Stimulated activated effector memory CD8-positive, alpha-beta T cell treated with anti-CD3 and anti-CD28 coated beads, Interleukin-12 subunit alpha, Interleukin-12 subunit beta, amount 100 ng/mL, for 72 hours (primary cell): Measurements from ENCODE around the gene TRMT112.
A peak's percentile ranks its signal among the peaks of the same experiment; 100 is the strongest.
"Not testable (repeated sequence)": the region's sequence is repeated elsewhere in the genome, so short reads cannot be mapped to it uniquely, and the experiment has no call there.

Experiments
- ATAC-seq: fragments of 150-1000 bp; cut with Tn5 transposase; 2 replicates; pipeline ENCODE4 v1.10.0; 2021
- DNase-seq, 2 donors: peaks; one replicate each; pipeline ENCODE4 v3.0.0; 2021 to 2022; ENCODE audit warnings: low spot score in 2 of 2
- H3K27ac Mint-ChIP-seq: one replicate; pipeline ENCODE4 v1.8.0; 2022; ENCODE audit warnings: mild to moderate bottlenecking, mixed read lengths
- H3K36me3 Mint-ChIP-seq: one replicate; pipeline ENCODE4 v1.8.0; 2022; ENCODE audit warnings: mild to moderate bottlenecking, mixed read lengths
- H3K4me1 Mint-ChIP-seq: one replicate; pipeline ENCODE4 v1.8.0; 2022; ENCODE audit warnings: mixed read lengths
- H3K4me3 Mint-ChIP-seq: one replicate; pipeline ENCODE4 v1.8.0; 2022; ENCODE audit warnings: mild to moderate bottlenecking, mixed read lengths
- H3K9me3 Mint-ChIP-seq: one replicate; pipeline ENCODE4 v1.8.0; 2022; ENCODE audit warnings: mixed read lengths

Gene TRMT112

GRCh38 chr11:64324692-64325469 lies 7.5 kb upstream of the TRMT112 start:
- no peaks in the 10 kb centered on the region for H3K9me3 Mint-ChIP-seq
- DNase-seq (no peak), ATAC-seq (no peak)
- H3K4me3 Mint-ChIP-seq = no peak overlapping the region
- H3K36me3 Mint-ChIP-seq = peaks cover 33% of the 10 kb centered on the region
- peaks cover 19% of the 10 kb centered on the region for H3K4me1 Mint-ChIP-seq
- no peak overlapping the region for H3K27ac Mint-ChIP-seq

GRCh38 chr11:64323984-64324383 lies 6.6 kb upstream of the TRMT112 start:
- H3K9me3 Mint-ChIP-seq, H3K4me3 Mint-ChIP-seq, DNase-seq, ATAC-seq: not testable (repeated sequence)
- H3K4me1 Mint-ChIP-seq = peaks cover 27% of the 10 kb centered on the region
- H3K36me3 Mint-ChIP-seq = peaks cover 42% of the 10 kb centered on the region
- peak overlapping the region; percentile 78 for H3K27ac Mint-ChIP-seq

GRCh38 chr11:64323373-64323772 lies 6.0 kb upstream of the TRMT112 start:
- H3K4me1 Mint-ChIP-seq = peaks cover 31% of the 10 kb centered on the region
- peaks cover 48% of the 10 kb centered on the region for H3K36me3 Mint-ChIP-seq
- ATAC-seq = no peak
- no peaks in the 10 kb centered on the region for H3K9me3 Mint-ChIP-seq
- DNase-seq = no peak
- H3K27ac Mint-ChIP-seq = peak overlapping the region; percentile 78
- no peak overlapping the region for H3K4me3 Mint-ChIP-seq

- H3K9me3 Mint-ChIP-seq = no peaks in the 10 kb centered on the region
- peaks cover 36% of the 10 kb centered on the region for H3K4me1 Mint-ChIP-seq
- no peak overlapping the region for H3K4me3 Mint-ChIP-seq
- no peak overlapping the region for H3K27ac Mint-ChIP-seq
- H3K36me3 Mint-ChIP-seq = peaks cover 53% of the 10 kb centered on the region
- DNase-seq (no peak), ATAC-seq (no peak)
These were observed 5.5 kb upstream of the TRMT112 start for GRCh38 chr11:64322925-64323260.

GRCh38 chr11:64321533-64321932 lies 4.2 kb upstream of the TRMT112 start:
- peaks cover 66% of the 10 kb centered on the region for H3K36me3 Mint-ChIP-seq
- no peak overlapping the region for H3K4me3 Mint-ChIP-seq
- H3K9me3 Mint-ChIP-seq = no peaks in the 10 kb centered on the region
- no peak for DNase-seq
- H3K27ac Mint-ChIP-seq = peak overlapping the region; percentile 36
- H3K4me1 Mint-ChIP-seq = peaks cover 47% of the 10 kb centered on the region
- no peak for ATAC-seq

- Mint-ChIP-seq H3K4me1 (peaks cover 52% of the 10 kb centered on the region), H3K27ac (peak overlapping the region; percentile 36), H3K9me3 (no peaks in the 10 kb centered on the region), H3K36me3 (peaks cover 71% of the 10 kb centered on the region), H3K4me3 (no peak overlapping the region)
- no peak for DNase-seq
- ATAC-seq = no peak
These were observed 3.7 kb upstream of the TRMT112 start for GRCh38 chr11:64321026-64321425.

GRCh38 chr11:64320556-64320955 lies 3.2 kb upstream of the TRMT112 start:
- ATAC-seq = no peak
- H3K27ac Mint-ChIP-seq = peak overlapping the region; percentile 36
- H3K4me3 Mint-ChIP-seq = no peak overlapping the region
- no peak for DNase-seq
- H3K4me1 Mint-ChIP-seq = peaks cover 53% of the 10 kb centered on the region
- H3K9me3 Mint-ChIP-seq = no peaks in the 10 kb centered on the region
- H3K36me3 Mint-ChIP-seq = peaks cover 71% of the 10 kb centered on the region

- Mint-ChIP-seq H3K4me1 (peaks cover 59% of the 10 kb centered on the region), H3K36me3 (peaks cover 83% of the 10 kb centered on the region), H3K4me3 (peak overlapping the region; percentile 97), H3K9me3 (no peaks in the 10 kb centered on the region), H3K27ac (peak overlapping the region; percentile 98)
- ATAC-seq (no peak), DNase-seq (no peak)
These were observed 1.7 kb upstream of the TRMT112 start for GRCh38 chr11:64318766-64319761.

GRCh38 chr11:64317961-64318765 lies 804 bp upstream of the TRMT112 start, which contains the start of gene PRDX5:
TSS of gene PRDX5 (plus strand) at chr11:64318121. CDS start at chr11:64318216, 95 bp downstream.
- H3K27ac Mint-ChIP-seq = peak within 1 kb of the TSS; percentile 98
- no peaks in the 10 kb centered on the region for H3K9me3 Mint-ChIP-seq
- DNase-seq (peak; percentile 92 to 97), ATAC-seq (peak; percentile 89)
- peaks cover 62% of the 10 kb centered on the region for H3K4me1 Mint-ChIP-seq
- H3K36me3 Mint-ChIP-seq = peaks cover 85% of the 10 kb centered on the region
- H3K4me3 Mint-ChIP-seq = peak within 1 kb of the TSS; percentile 97

- Mint-ChIP-seq H3K27ac (peak overlapping the region; percentile 98), H3K36me3 (peaks cover 79% of the 10 kb centered on the region), H3K4me3 (peak overlapping the region; percentile 97), H3K9me3 (no peaks in the 10 kb centered on the region), H3K4me1 (peaks cover 71% of the 10 kb centered on the region)
- peak; percentile 0 for ATAC-seq
- DNase-seq = peak in 1 of 2 donors; percentile 77
These were observed 561 bp downstream of the TRMT112 start for GRCh38 chr11:64316672-64317324.

GRCh38 chr11:64315667-64316526 lies 1.5 kb downstream of the TRMT112 start:
- H3K9me3 Mint-ChIP-seq, ATAC-seq, DNase-seq: not testable (repeated sequence)
- Mint-ChIP-seq H3K4me3 (peak overlapping the region; percentile 97), H3K27ac (peak overlapping the region; percentile 98), H3K4me1 (peaks cover 63% of the 10 kb centered on the region), H3K36me3 (peaks cover 77% of the 10 kb centered on the region)

- Mint-ChIP-seq H3K9me3 (no peaks in the 10 kb centered on the region), H3K36me3 (peaks cover 76% of the 10 kb centered on the region), H3K4me1 (peaks cover 58% of the 10 kb centered on the region), H3K27ac (peak overlapping the region; percentile 72), H3K4me3 (no peak overlapping the region)
- DNase-seq = peak in 1 of 2 donors; percentile 50
- no peak for ATAC-seq
These were observed 2.4 kb downstream of the TRMT112 start for GRCh38 chr11:64314805-64315561.

GRCh38 chr11:64314146-64314804 lies 3.1 kb downstream of the TRMT112 start:
- peaks cover 52% of the 10 kb centered on the region for H3K4me1 Mint-ChIP-seq
- no peaks in the 10 kb centered on the region for H3K9me3 Mint-ChIP-seq
- H3K4me3 Mint-ChIP-seq = no peak overlapping the region
- DNase-seq (no peak), ATAC-seq (no peak)
- H3K27ac Mint-ChIP-seq = peak overlapping the region; percentile 72
- peaks cover 76% of the 10 kb centered on the region for H3K36me3 Mint-ChIP-seq
